Heart left ventricle (tissue), 13 donors: Measurements from ENCODE around the gene KRTAP4-9.

Experiments
- CTCF ChIP-seq, 12 donors: fragments of 200-600 bp; sonication (generic) in 4 of 12; IDR thresholded peaks; one replicate each; pipeline versions ENCODE4 v1.5.0 to v1.8.0; 2018 to 2022; ENCODE audit warnings: antibody characterized with exemption in 12 of 12, mild to moderate bottlenecking in 5 of 12
- POLR2A ChIP-seq, 2 donors: fragments of 450-650 bp; IDR thresholded peaks; one replicate each; pipeline ENCODE4 v1.6.1; 2017; ENCODE audit warnings: antibody characterized with exemption in 2 of 2, mild to moderate bottlenecking in 2 of 2, moderate library complexity in 2 of 2
- donor health status: ischemic (EF 13 %, LVEDD 7.1; RV severe dilation, severe dysfunction).
- donor health status: DM: no; HTN: yes; CAD: no.
- donor health status: DM: no; HTN: no; CAD: no.
- donor health status: ischemic (EF 25% LVEDD 6.9; RV normal size, moderate dysfunction).
- donor health status: ischemic (EF 25% LVEDD 5.7; RV mildly dilated, moderate dysfunction).
- donor health status: ischemic (EF 35%, LVEDD 5.7; RV mildly dilated, moderate dysfunction).
- donor health status: nonischemic (EF 11% LVEDD 7.7; RV severe dilation, severe dysfunction).
- donor health status: DM: yes; HTN: yes; CAD: no.
- donor health status: PGD.
- donor health status: ischemic (EF 29% LVEDD 5.4; RV normal size, mild dysfunction).
- donor health status: nonischemic (EF 23%, LVEDD 6.1; RV moderate dilation, normal function).

GRCh38 chr17:41103896-41104295 is 1.3 kb upstream of the KRTAP4-9 start:
- TF ChIP-seq CTCF (IDR thresholded peaks at IDR 0.05), result no peak
- no peak for TF ChIP-seq POLR2A (IDR thresholded peaks at IDR 0.05)
